IMR-90 (cell line): ENCODE data around the gene RNF217. TPM values are rescaled to one million over a fixed set of nuclear protein-coding genes. Genes with fewer than 3 reads are reported as not detected.

Experiments used
- ATAC-seq: fragments of 200-7000 bp; cut with Tn5 transposase; 2 replicates; pipeline ENCODE4 v1.9.1; 2020; ENCODE audit warnings: low read depth, mild to moderate bottlenecking, moderate library complexity
- BruUV-seq: library from RNA; stranded (reverse); fragments of 400-500 nt; replicated peaks from 2 replicates; lab custom pipeline; 2021; lab: Mats Ljungman, UMichigan
- CTCF ChIA-PET: fragments of 300-600 bp; formaldehyde crosslinking; extraction: SDS; loops from one replicate; lab custom pipeline; 2021; ENCODE audit warnings: antibody characterized with exemption; lab: Yijun Ruan, JAX
- POLR2A ChIA-PET: fragments of 300-600 bp; sonication (Branson Sonifier 250); formaldehyde crosslinking; loops from one replicate; lab custom pipeline; 2022; ENCODE audit warnings: antibody characterized with exemption; ENCODE audit not compliant: unreplicated experiment; lab: Charles Lee
- DNase-seq: peaks from one replicate; pipeline ENCODE4 v3.0.0; 2013
- H2AFZ ChIP-seq: replicated peaks from 2 replicates; pipeline ENCODE3; 2013; ENCODE audit warnings: low read length, mild to moderate bottlenecking; ENCODE audit not compliant: poor library complexity
- H2AK5ac ChIP-seq: 2 replicates; pipeline ENCODE4 v1.6.1; 2013; ENCODE audit warnings: low read depth, low read length, inconsistent platforms
- H2AK9ac ChIP-seq: replicated peaks from 2 replicates; pipeline ENCODE3; 2013; ENCODE audit warnings: mild to moderate bottlenecking, low read depth, low read length, moderate library complexity; ENCODE audit not compliant: poor library complexity
- H2BK120ac ChIP-seq: 2 replicates; pipeline ENCODE4 v1.6.1; 2013; ENCODE audit warnings: low read depth, low read length, inconsistent platforms
- H2BK15ac ChIP-seq: 3 replicates; pipeline ENCODE4 v1.6.1; 2013; ENCODE audit warnings: low read depth, low read length, inconsistent platforms
- H2BK20ac ChIP-seq: 2 replicates; pipeline ENCODE4 v1.6.1; 2013; ENCODE audit warnings: low read depth, mild to moderate bottlenecking, inconsistent platforms, low read length, moderate library complexity
- H2BK5ac ChIP-seq: 2 replicates; pipeline ENCODE4 v1.6.1; 2013; ENCODE audit warnings: mild to moderate bottlenecking, low read depth, low read length, inconsistent platforms; ENCODE audit not compliant: poor library complexity, severe bottlenecking
- H3K14ac ChIP-seq: replicated peaks from 2 replicates; pipeline ENCODE4 v1.6.1; 2013; ENCODE audit warnings: low read depth, low read length, inconsistent platforms
- H3K18ac ChIP-seq: 2 replicates; pipeline ENCODE4 v1.6.1; 2013; ENCODE audit warnings: low read depth, low read length, control low read depth
- H3K23ac ChIP-seq: 2 replicates; pipeline ENCODE4 v1.6.1; 2013; ENCODE audit warnings: low read depth, low read length, inconsistent platforms
- H3K27ac ChIP-seq: 2 replicates; pipeline ENCODE4 v1.5.1; 2013; ENCODE audit warnings: mild to moderate bottlenecking, control low read depth, low read length; ENCODE audit not compliant: insufficient read depth
- H3K27me3 ChIP-seq: 2 replicates; pipeline ENCODE4 v1.6.1; 2013; ENCODE audit warnings: low read length; ENCODE audit not compliant: control insufficient read depth, insufficient read depth
- H3K36me3 ChIP-seq: 2 replicates; pipeline ENCODE4 v1.6.1; 2013; ENCODE audit warnings: low read length, mixed read lengths; ENCODE audit not compliant: control insufficient read depth, insufficient read depth
- H3K4ac ChIP-seq: 2 replicates; pipeline ENCODE4 v1.6.1; 2013; ENCODE audit warnings: low read depth, low read length, inconsistent platforms
- H3K4me1 ChIP-seq: 2 replicates; pipeline ENCODE4 v1.6.1; 2013; ENCODE audit warnings: low read length, mixed read lengths; ENCODE audit not compliant: control insufficient read depth, insufficient read depth
- H3K4me2 ChIP-seq: 2 replicates; pipeline ENCODE4 v1.6.1; 2013; ENCODE audit warnings: low read depth, mild to moderate bottlenecking, control low read depth, low read length, moderate library complexity
- H3K4me3 ChIP-seq: 2 replicates; pipeline ENCODE4 v1.5.1; 2013; ENCODE audit warnings: low read depth, mild to moderate bottlenecking, control low read depth, low read length, moderate library complexity; ENCODE audit not compliant: insufficient read depth
- H3K56ac ChIP-seq: 2 replicates; pipeline ENCODE4 v1.6.1; 2013; ENCODE audit warnings: low read length, inconsistent platforms; ENCODE audit not compliant: insufficient read depth; ENCODE audit errors: extremely low read depth
- H3K79me1 ChIP-seq, 2 experiments: 2 replicates each; pipeline ENCODE4 v1.6.1; 2013; ENCODE audit warnings: low read length in 2 of 2, inconsistent platforms in 1 of 2, low read depth in 1 of 2
- H3K9ac ChIP-seq: 2 replicates; pipeline ENCODE4 v1.6.1; 2013; ENCODE audit warnings: low read depth, low read length, control low read depth
- H3K9me1 ChIP-seq: 2 replicates; pipeline ENCODE4 v1.6.1; 2013; ENCODE audit warnings: low read length, inconsistent platforms; ENCODE audit not compliant: insufficient read depth
- H3K9me3 ChIP-seq: 2 replicates; pipeline ENCODE4 v1.6.1; 2013; ENCODE audit warnings: low read length; ENCODE audit not compliant: control insufficient read depth, insufficient read depth
- H4K20me1 ChIP-seq: 2 replicates; pipeline ENCODE4 v1.6.1; 2013; ENCODE audit warnings: low read length, inconsistent platforms; ENCODE audit not compliant: insufficient read depth
- H4K5ac ChIP-seq: 2 replicates; pipeline ENCODE4 v1.6.1; 2013; ENCODE audit warnings: mild to moderate bottlenecking, low read depth, low read length, control low read depth
- H4K8ac ChIP-seq, 2 experiments: 2 replicates each; pipeline ENCODE4 v1.6.1; 2013; ENCODE audit warnings: low read depth in 2 of 2, low read length in 2 of 2, control low read depth in 1 of 2, inconsistent platforms in 1 of 2
- H4K91ac ChIP-seq: 2 replicates; pipeline ENCODE4 v1.6.1; 2013; ENCODE audit warnings: low read depth, low read length, inconsistent platforms; ENCODE audit not compliant: insufficient read depth
- BHLHE40 ChIP-seq: fragments of 150-350 bp; IDR thresholded peaks from 2 replicates; pipeline ENCODE4 v1.6.1; 2016; ENCODE audit warnings: mild to moderate bottlenecking, low read depth, low read length
- CEBPB ChIP-seq: IDR thresholded peaks from 2 replicates; pipeline ENCODE4 v1.6.1; 2012; ENCODE audit warnings: low read depth, low read length, improper control_type of control experiment
- CHD1 ChIP-seq: IDR thresholded peaks from 2 replicates; pipeline ENCODE4 v1.6.1; 2012; ENCODE audit warnings: low read depth, low read length, improper control_type of control experiment
- CTCF ChIP-seq: conservative IDR thresholded peaks from 2 replicates; pipeline ENCODE4 v1.5.1; 2012; ENCODE audit warnings: mild to moderate bottlenecking, low read depth, low read length, improper control_type of control experiment
- ELK1 ChIP-seq: fragments of 150-350 bp; IDR thresholded peaks from 2 replicates; pipeline ENCODE4 v1.6.1; 2016; ENCODE audit warnings: low read depth, mild to moderate bottlenecking, low read length, moderate library complexity, borderline replicate concordance
- FOS ChIP-seq: fragments of 150-350 bp; IDR thresholded peaks from 2 replicates; pipeline ENCODE4 v1.6.1; 2016; ENCODE audit warnings: low read depth, low read length
- MAFK ChIP-seq: IDR thresholded peaks from 2 replicates; pipeline ENCODE4 v1.6.1; 2012; ENCODE audit warnings: low read depth, low read length, improper control_type of control experiment
- MAZ ChIP-seq: IDR thresholded peaks from 2 replicates; pipeline ENCODE4 v1.6.1; 2012; ENCODE audit warnings: low read depth, mild to moderate bottlenecking, low read length, improper control_type of control experiment, moderate library complexity, borderline replicate concordance
- MXI1 ChIP-seq: IDR thresholded peaks from 2 replicates; pipeline ENCODE4 v1.6.1; 2012; ENCODE audit warnings: low read depth, mild to moderate bottlenecking, low read length, moderate library complexity, borderline replicate concordance
- POLR2A ChIP-seq: IDR thresholded peaks from 2 replicates; pipeline ENCODE4 v1.6.1; 2012; ENCODE audit warnings: mild to moderate bottlenecking, low read depth, low read length
- RAD21 ChIP-seq: IDR thresholded peaks from 2 replicates; pipeline ENCODE4 v1.6.1; 2012; ENCODE audit warnings: low read length, improper control_type of control experiment
- RCOR1 ChIP-seq: IDR thresholded peaks from 2 replicates; pipeline ENCODE4 v1.6.1; 2012; ENCODE audit warnings: mild to moderate bottlenecking, low read length, improper control_type of control experiment; ENCODE audit not compliant: insufficient replicate concordance
- RFX5 ChIP-seq: IDR thresholded peaks from 2 replicates; pipeline ENCODE4 v1.8.0; 2012; ENCODE audit warnings: low read depth, mild to moderate bottlenecking, low read length, moderate library complexity
- SMC3 ChIP-seq: fragments of 150-350 bp; IDR thresholded peaks from 2 replicates; pipeline ENCODE4 v1.6.1; 2016; ENCODE audit warnings: low read depth, mild to moderate bottlenecking, antibody characterized with exemption, low read length, moderate library complexity
- USF2 ChIP-seq: fragments of 150-350 bp; IDR thresholded peaks from 2 replicates; pipeline ENCODE4 v1.6.1; 2017; ENCODE audit warnings: mild to moderate bottlenecking, antibody characterized with exemption, low read length, low read depth
- WGBS, 2 experiments: methylation state at CpG; one replicate each; pipeline versions ENCODE4 v1.1.5 to v1.1.7; 2013; ENCODE audit warnings: missing lambda C conversion rate in 2 of 2; ENCODE audit not compliant: insufficient read length in 1 of 2; ENCODE audit errors: extremely low coverage in 2 of 2; 5-methylcytosine and 5-hydroxymethylcytosine counted together
- dilution Hi-C: fragments of 300-500 bp; cut with HindIII; formaldehyde crosslinking; loops from one replicate; pipeline ENCODE4 v1.14.3; 2018; ENCODE audit warnings: low sequenced_read_pairs; ENCODE audit not compliant: unreplicated experiment
- in situ Hi-C: fragments of 300-500 bp; cut with MboI; formaldehyde crosslinking; loops from 3 replicates; pipeline ENCODE4 v1.14.3; 2019; ENCODE audit warnings: low sequenced_read_pairs, inconsistent platforms, mixed read lengths
- intact Hi-C: fragments of 100-400 bp; cut with micrococcal nuclease; formaldehyde crosslinking; loops from 2 replicates; pipeline ENCODE4 v1.10.0; 2022
- polyA plus RNA-seq, 3 experiments: library from polyadenylated mRNA; depleted of rRNA; stranded (reverse); fragments of >200 nt; gene quantifications; 2 replicates each; pipeline ENCODE4 v1.2.3, GENCODE V29; 2012; ENCODE audit warnings: low replicate concordance in 1 of 3
- total RNA-seq: library from RNA; depleted of rRNA; stranded (reverse); fragments of >200 nt; gene quantifications from 2 replicates; pipeline ENCODE4 v1.2.3, GENCODE V29; 2012

RNF217 gene
- total and polyA plus RNA-seq, 2 of the 4 experiments (the other 2 are of a cell fraction): 11.7 to 20.4 TPM

GRCh38 chr6:125124049-125124669, 161.9 kb downstream of the RNF217 start:
- Histone ChIP-seq H3K9ac (no peak overlapping the region), H3K79me1 (no peaks in the 10 kb centered on the region), H2BK15ac (no peak overlapping the region), H3K27me3 (no peaks in the 10 kb centered on the region), H2AFZ (no peak overlapping the region), H2AK5ac (no peak overlapping the region), H2BK20ac (no peak overlapping the region), H4K20me1 (no peaks in the 10 kb centered on the region), H2BK120ac (no peak overlapping the region), H4K91ac (no peak overlapping the region), H2AK9ac (no peak overlapping the region), H3K27ac (no peak overlapping the region), H3K4me3 (no peak overlapping the region), H3K18ac (no peak overlapping the region), H2BK5ac (no peak overlapping the region), H3K14ac (no peak overlapping the region), H3K36me3 (no peaks in the 10 kb centered on the region), H3K9me3 (no peaks in the 10 kb centered on the region), H4K5ac (no peak overlapping the region; the same call in 1 of the 2 replicates), H3K9me1 (no peaks in the 10 kb centered on the region; the same call in 1 of the 2 replicates), H3K4me1 (peaks cover 1% of the 10 kb centered on the region; the same call in 1 of the 2 replicates), H3K23ac (no peak overlapping the region), H3K4me2 (no peak overlapping the region), H3K4ac (no peak overlapping the region), H3K56ac (no peak overlapping the region), H4K8ac (no peak overlapping the region)
- dilution Hi-C loops: no loop called here
- in situ Hi-C loops: loop anchor here (25.0 kb wide), 1 partner anchor 162 kb away; the partner anchor contains the start of gene RNF217
- no peak for TF ChIP-seq CTCF
- no peak for TF ChIP-seq CHD1
- TF ChIP-seq RCOR1: no peak
- no peak for TF ChIP-seq ELK1
- TF ChIP-seq MXI1: no peak
- no peak for TF ChIP-seq RFX5
- no peak for TF ChIP-seq RAD21
- TF ChIP-seq SMC3: no peak
- no peak for TF ChIP-seq CEBPB
- TF ChIP-seq POLR2A: no peak
- no peak for TF ChIP-seq BHLHE40
- TF ChIP-seq FOS: no peak
- no peak for TF ChIP-seq USF2
- TF ChIP-seq MAFK: no peak
- TF ChIP-seq MAZ: no peak
- WGBS, 2 experiments: 92% methylated on average over 2 of the region's 6 CpGs; no CpG with 5 or more reads in 1 of the 2 experiments
- no peak for ATAC-seq
- intact Hi-C loops: no loop called here
- BruUV-seq: no TSS peak
- POLR2A ChIA-PET: no interaction called here
- CTCF ChIA-PET: interaction anchor here (0.9 to 1.6 kb wide), 3 partner anchors 10 to 253 kb away, joined by 3 to 5 read pairs (median 3); partner anchors contain the start of gene TPD52L1
- DNase-seq: no peak
